ENCODE data around the gene DYDC2. TPM values are rescaled to one million over a fixed set of nuclear protein-coding genes. Genes with fewer than 3 reads are reported as not detected.

The DYDC2 gene
- total RNA-seq, 1 experiment from 2014 or later = 2.8 TPM

GRCh38 chr10:80313523-80313922 is 43.1 kb upstream of the DYDC2 start:
- WGBS (ENCODE audit: extremely low coverage, insufficient read length, low lambda C conversion rate) = no CpG with 5 or more reads among the region's 5 CpGs
- Mint-ChIP-seq H3K36me3 (ENCODE audit: insufficient read depth in 1 of 3, low read depth in 3 of 3) (no peaks in the 10 kb centered on the region; a peak in 1 of 7 replicates), H3K9me3 (peaks cover 8 to 9% of the 10 kb centered on the region in 2 experiments; a peak in 3 of 5 replicates), H3K27me3 (ENCODE audit: low read depth) (peaks cover 2% of the 10 kb centered on the region; the same call in 1 of the 2 replicates), H3K27ac (peak overlapping the region in 1 of 3 experiments; percentile 70; a peak in 1 of 7 replicates), H3K4me1 (no peaks in the 10 kb centered on the region), H3K4me3 (no peak overlapping the region)
- no peak overlapping the region for H3T11ph ChIP-seq (ENCODE audit: low read length)
- H2BK5ac ChIP-seq (ENCODE audit: insufficient read length, low read length) = no peak overlapping the region
- H3K4ac ChIP-seq (ENCODE audit: low read depth, low read length) = no peak overlapping the region
- H2BK12ac ChIP-seq (ENCODE audit: insufficient read length, low read depth, low read length) = no peak overlapping the region
- H4K91ac ChIP-seq (ENCODE audit: insufficient read length, low read depth, low read length) = no peak overlapping the region
- TF ChIP-seq CTCF (conservative IDR thresholded peaks at IDR 0.05) = no peak
- H3K4me1 ChIP-seq (ENCODE audit: insufficient read depth, low read length) = no peaks in the 10 kb centered on the region
- no peak overlapping the region for H4K8ac ChIP-seq (replicated peaks; ENCODE audit: insufficient read length, low read depth, low read length)
- H3K14ac ChIP-seq (ENCODE audit: insufficient read depth, low read length) = no peak overlapping the region
- no peak overlapping the region for H2BK15ac ChIP-seq (ENCODE audit: low read depth, low read length)
- H3K23me2 ChIP-seq (ENCODE audit: insufficient read length, low read depth, low read length, poor library complexity, severe bottlenecking) = no peaks in the 10 kb centered on the region
- H3K27ac ChIP-seq (ENCODE audit: insufficient read length, low read depth, low read length) = no peak overlapping the region
- no peak overlapping the region for H3K56ac ChIP-seq (ENCODE audit: insufficient read length, low read depth, low read length)
- no peak overlapping the region for H3K18ac ChIP-seq (ENCODE audit: insufficient read length, low read depth, low read length)
- no peak overlapping the region for H3K9ac ChIP-seq (ENCODE audit: extremely low read depth, insufficient read length, low read length)
- H3K79me2 ChIP-seq (ENCODE audit: insufficient read depth, low read length) = no peaks in the 10 kb centered on the region
- H2AFZ ChIP-seq (ENCODE audit: low read length) = no peak overlapping the region
- no peak overlapping the region for H2AK5ac ChIP-seq (ENCODE audit: insufficient read length, low read length)
- H4K20me1 ChIP-seq (ENCODE audit: control insufficient read depth, insufficient read depth, insufficient read length) = no peaks in the 10 kb centered on the region
- H3K27me3 ChIP-seq (ENCODE audit: insufficient read depth, low read length) = no peaks in the 10 kb centered on the region
- no peak overlapping the region for H3K4me2 ChIP-seq (ENCODE audit: insufficient read depth, insufficient read length, low read length)
- no peaks in the 10 kb centered on the region for H3K79me1 ChIP-seq (ENCODE audit: insufficient read depth, low read depth, low read length, poor library complexity, severe bottlenecking)
- no peak overlapping the region for H2BK20ac ChIP-seq (ENCODE audit: low read depth, low read length, poor library complexity, severe bottlenecking)
- no peak overlapping the region for H4K5ac ChIP-seq (ENCODE audit: insufficient read length, low read depth, low read length)
- no peak overlapping the region for H2BK120ac ChIP-seq (ENCODE audit: low read depth, low read length, poor library complexity, severe bottlenecking)
- H3K23ac ChIP-seq (ENCODE audit: insufficient read length, low read depth, low read length) = no peak overlapping the region
- no peak for DNase-seq
- no peaks in the 10 kb centered on the region for H3K9me3 ChIP-seq (ENCODE audit: control insufficient read depth, low read depth, low read length)
